G401.6 (cell line): ENCODE data around the gene TPPP3.

ENCODE experiments used
- FAIRE-seq: peaks from 2 replicates; lab custom pipeline; 2012; peaks lifted over from hg19 to GRCh38; lab: Jason Lieb, UNC

TPPP3 gene

DNA sequence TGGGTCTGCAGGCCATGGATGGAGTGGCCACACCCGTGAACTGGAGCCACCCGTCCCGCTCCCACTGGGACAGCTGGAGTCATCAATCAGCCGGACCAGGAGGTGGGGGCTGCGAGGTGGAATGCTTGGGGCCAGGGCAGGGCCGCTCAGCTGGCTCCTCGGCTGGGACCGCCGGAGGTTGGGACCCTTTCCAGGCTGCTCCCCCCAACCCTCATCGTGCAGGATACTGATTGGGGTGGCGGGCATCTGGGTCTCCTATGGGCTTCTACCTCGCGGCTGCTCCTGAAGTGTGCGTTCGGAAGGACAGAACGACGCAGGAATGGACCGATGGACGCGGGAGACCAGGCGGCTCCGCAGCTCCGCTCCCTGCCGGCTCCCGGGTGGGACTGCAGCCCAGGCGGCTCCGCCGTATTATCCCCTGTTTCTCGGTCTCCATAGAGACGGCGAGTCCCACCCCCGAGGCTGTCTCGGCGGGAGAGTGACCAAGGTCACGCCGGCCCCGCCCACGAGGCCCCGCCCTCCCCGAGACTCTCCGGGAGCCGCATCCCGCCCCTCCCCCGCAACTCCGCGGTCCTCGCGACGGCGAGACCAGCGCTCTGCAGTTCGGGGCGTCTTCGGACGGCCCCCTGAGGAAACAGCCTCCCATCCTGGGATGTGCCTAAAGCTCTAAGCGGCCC is at the start of gene TPPP3:
TPPP3 (minus strand) TSS at position 388 of the 677 bp plus-strand sequence. CDS start 2,387 bp downstream, outside the sequence.
- no peak for FAIRE-seq

GRCh38 chr16:67442581-67443255 is 49.4 kb upstream of the TPPP3 start:
- no peak for FAIRE-seq

DNA sequence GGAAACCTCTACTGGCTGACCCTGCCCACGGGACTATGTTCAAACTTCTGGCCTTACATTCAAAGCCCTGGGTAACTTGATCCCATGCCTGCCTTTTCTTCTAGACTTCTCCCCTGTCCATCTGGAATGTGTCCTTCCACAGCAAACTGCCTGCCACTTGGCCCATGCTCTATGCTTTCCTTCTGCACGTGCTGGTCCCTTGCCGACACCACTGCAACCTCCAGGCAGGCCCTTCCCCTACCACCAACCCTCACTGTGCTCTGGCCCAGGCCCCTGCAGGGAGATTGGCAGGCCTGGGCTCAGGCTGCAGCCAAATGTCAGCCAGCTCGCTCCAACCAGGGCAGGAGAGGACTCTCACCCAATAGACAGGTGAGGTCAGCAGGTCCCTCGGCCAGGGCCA is 48.6 kb upstream of the TPPP3 start:
- FAIRE-seq = no peak

- no peak for FAIRE-seq
Observed at GRCh38 chr16:67441271-67441753, 48.0 kb upstream of the TPPP3 start.

- FAIRE-seq = no peak
Observed at GRCh38 chr16:67438824-67439393, 45.6 kb upstream of the TPPP3 start.

- FAIRE-seq = no peak
Observed at GRCh38 chr16:67438098-67438791, 44.9 kb upstream of the TPPP3 start.

GRCh38 chr16:67437513-67437912 is 44.2 kb upstream of the TPPP3 start:
- FAIRE-seq = no peak

DNA sequence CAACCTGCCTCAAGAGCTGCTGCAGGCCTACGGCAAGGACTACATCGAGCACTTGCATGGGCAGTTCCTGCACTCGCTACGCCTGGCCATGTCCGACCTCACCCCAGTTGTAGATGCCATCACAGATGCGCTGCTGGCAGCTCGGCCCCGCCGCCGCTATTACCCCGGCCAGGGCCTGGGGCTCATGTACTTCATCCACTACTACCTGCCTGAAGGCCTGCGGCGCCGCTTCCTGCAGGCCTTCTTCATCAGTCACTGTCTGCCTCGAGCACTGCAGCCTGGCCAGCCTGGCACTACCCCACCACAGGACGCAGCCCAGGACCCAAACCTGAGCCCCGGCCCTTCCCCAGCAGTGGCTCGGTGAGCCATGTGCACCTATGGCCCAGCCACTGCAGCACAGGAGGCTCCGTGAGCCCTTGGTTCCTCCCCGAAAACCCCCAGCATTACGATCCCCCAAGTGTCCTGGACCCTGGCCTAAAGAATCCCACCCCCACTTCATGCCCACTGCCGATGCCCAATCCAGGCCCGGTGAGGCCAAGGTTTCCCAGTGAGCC is 43.4 kb upstream of the TPPP3 start:
- FAIRE-seq = no peak

- FAIRE-seq = no peak
Observed at GRCh38 chr16:67435758-67436164, 42.5 kb upstream of the TPPP3 start.

GRCh38 chr16:67433131-67433719 is 39.9 kb upstream of the TPPP3 start:
- no peak for FAIRE-seq

- FAIRE-seq = no peak
Observed at GRCh38 chr16:67432506-67432890, 39.2 kb upstream of the TPPP3 start.

- FAIRE-seq = no peak
Observed at GRCh38 chr16:67431775-67432505, 38.6 kb upstream of the TPPP3 start.

DNA sequence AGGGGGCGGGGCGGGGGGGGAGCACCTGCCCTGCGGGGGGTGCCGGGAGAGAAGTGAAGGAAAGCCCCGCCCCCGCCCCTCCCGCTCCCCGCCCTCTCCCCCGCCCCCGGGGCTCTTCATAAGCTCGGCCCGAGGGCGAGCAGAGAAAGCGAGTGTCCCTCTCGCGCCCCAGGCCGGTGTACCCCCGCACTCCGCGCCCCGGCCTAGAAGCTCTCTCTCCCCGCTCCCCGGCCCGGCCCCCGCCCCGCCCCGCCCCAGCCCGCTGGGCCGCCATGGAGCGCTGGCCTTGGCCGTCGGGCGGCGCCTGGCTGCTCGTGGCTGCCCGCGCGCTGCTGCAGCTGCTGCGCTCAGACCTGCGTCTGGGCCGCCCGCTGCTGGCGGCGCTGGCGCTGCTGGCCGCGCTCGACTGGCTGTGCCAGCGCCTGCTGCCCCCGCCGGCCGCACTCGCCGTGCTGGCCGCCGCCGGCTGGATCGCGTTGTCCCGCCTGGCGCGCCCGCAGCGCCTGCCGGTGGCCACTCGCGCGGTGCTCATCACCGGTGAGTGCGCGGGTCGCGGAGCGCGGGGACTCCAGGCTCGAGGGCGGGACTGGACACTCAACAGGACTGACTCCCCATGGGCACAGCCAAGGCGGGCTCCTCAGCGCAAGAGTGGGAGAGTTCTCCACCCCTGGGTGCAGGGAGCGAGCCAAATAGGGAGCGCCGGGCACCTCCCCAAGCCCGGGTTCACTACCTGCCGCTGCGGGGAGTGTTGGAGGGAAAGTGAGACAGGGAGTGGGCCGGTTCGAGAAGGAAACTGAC is 37.9 kb upstream of the TPPP3 start, which contains the start of gene HSD11B2:
HSD11B2 (plus strand) TSS at position 145 of the 798 bp plus-strand sequence; CDS start at position 273, 128 bp downstream.
- FAIRE-seq = no peak

DNA sequence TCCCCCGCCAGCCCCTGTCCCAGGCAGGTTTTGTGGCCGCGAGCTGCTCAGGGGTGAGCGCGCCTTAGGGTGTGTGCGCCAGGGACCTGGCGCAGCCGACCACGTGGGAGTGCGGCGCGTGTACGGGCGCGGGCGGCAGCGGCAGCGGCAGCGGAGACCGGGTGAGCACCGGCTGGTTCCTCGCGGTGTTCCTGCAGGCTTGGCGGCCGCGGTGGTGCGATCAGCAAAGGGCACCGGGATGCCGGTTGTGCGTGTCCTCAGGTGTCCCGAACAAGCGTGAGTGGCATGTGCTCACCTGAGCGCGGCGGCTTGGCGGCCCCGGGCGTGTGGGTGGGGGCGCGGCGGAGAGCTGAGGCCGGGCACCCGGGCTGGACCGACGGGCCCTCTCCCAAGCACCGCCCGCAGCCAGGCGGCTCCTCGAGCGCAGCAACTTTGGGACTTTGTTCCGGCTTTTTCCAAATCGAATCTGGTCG is 37.2 kb upstream of the TPPP3 start:
- FAIRE-seq = no peak

DNA sequence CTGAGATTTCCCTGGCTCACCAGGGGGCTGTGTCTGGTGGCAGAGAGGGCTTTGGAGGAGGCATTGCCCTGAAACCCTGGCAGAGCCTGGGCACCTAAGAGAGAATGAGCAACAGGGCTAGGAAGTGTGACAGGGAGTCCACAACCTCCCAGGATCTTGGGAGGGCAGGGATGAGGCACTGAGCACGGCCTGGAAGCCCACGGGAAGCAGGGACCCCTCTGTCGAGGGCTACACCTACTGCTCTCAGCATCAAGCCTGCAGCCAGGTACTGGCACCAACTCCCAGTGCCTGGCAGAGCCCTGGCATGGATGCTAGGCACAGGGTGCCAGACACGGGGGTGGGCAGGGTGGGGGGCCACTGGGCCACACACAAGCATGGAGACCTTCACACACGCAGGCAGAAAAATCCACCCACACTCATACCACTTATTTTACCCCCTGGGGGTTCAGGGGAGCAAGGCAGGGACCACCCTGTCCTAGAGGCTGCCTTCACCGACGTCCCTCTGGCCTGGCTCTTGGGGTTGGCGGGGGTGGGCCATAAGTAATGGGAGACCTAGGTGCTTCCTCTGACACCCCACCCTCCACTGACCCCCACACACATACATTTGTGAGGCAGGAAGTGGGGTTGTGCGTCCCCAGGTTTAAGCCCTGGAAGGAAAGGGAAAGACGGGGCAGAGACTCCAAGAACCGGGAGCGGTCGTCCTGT is 36.7 kb upstream of the TPPP3 start:
- no peak for FAIRE-seq

GRCh38 chr16:67429053-67429798 is 35.9 kb upstream of the TPPP3 start:
- FAIRE-seq = no peak

DNA sequence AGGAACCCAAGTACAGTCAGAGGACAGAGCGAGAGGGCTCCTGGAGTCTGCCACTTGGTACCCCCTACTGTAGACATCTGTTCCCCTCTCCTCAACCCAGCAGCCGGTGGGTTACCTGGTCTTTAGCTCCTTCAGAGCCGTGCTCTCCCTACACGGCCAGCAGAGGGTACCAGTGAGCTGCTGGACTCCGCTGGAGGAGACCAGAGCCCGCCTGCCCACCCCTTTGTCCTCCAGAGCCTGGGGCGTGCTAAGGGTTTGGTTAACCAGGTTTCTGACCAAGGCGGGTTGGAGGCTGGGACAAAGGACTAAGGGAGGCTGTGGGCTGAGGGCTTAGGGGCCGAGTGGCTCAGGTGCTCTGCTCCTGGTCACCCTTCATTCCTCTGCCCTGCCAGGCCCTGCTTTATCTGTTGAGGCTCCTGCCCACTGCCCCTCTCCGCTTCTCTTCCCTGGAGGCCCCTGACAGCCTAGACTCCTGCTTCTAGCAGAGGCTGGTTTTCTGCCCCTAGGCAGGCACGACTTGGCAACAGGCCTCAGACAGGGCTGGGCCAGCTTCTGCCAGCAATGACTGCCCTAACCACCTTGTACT is 34.9 kb upstream of the TPPP3 start:
- FAIRE-seq = no peak

GRCh38 chr16:67426950-67427349 is 33.7 kb upstream of the TPPP3 start:
- FAIRE-seq = no peak

DNA sequence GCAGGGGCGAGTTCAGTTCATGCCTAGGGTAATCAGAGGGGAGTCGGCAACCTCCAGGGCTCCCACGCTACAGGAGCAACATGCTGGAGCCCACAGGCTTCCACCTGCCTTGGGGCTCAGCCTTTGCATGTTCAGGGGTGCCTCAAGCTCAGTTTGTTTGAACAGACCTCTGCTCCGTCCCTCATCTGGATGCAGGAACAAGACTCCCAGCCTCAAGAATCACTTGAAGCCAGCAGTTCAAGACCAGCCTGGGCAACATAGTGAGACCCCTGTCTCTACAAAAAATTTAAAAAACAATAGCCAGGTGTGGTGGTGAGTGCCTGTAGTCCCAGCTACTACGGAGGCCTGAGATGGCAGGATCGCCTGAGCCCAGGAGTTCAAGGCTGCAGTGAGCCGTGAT is 32.7 kb upstream of the TPPP3 start:
- no peak for FAIRE-seq
